Esophagus squamous epithelium (tissue), 5 donors: ENCODE data around the gene CGB2. TPM values are rescaled to one million over a fixed set of nuclear protein-coding genes. Genes with fewer than 3 reads are reported as not detected.
A peak's percentile ranks its signal among the peaks of the same experiment; 100 is the strongest.
"Not testable (repeated sequence)": the region's sequence is repeated elsewhere in the genome, so short reads cannot be mapped to it uniquely, and the experiment has no call there.

Experiments
- DNase-seq: peaks from one replicate; lab custom pipeline; 2025; lab: John Stamatoyannopoulos, UW
- H3K27ac ChIP-seq, 4 donors: fragments of 200-600 bp; sonication (generic); one replicate each; pipeline ENCODE4 v1.5.1; 2016 to 2019; ENCODE audit warnings: mild to moderate bottlenecking in 1 of 4
- H3K27me3 ChIP-seq, 4 donors: fragments of 200-600 bp; sonication (generic); 1 replicate in 3 of 4; 2 replicates in 1 of 4; pipeline versions ENCODE4 v1.5.1 to v1.6.0; 2017 to 2021; ENCODE audit warnings: antibody characterized with exemption in 1 of 4
- H3K36me3 ChIP-seq, 3 donors: fragments of 200-600 bp; sonication (generic); one replicate each; pipeline ENCODE4 v1.5.1; 2016 to 2019
- H3K4me1 ChIP-seq, 3 donors: fragments of 200-600 bp; sonication (generic); one replicate each; pipeline ENCODE4 v1.5.1; 2017 to 2019
- H3K4me3 ChIP-seq, 4 donors: fragments of 200-600 bp; sonication (generic); 1 replicate in 3 of 4; 2 replicates in 1 of 4; pipeline ENCODE4 v1.5.1; 2016 to 2019; ENCODE audit warnings: mild to moderate bottlenecking in 2 of 4, moderate library complexity in 1 of 4
- H3K9me3 ChIP-seq, 3 donors: fragments of 200-600 bp; sonication (generic); one replicate each; pipeline ENCODE4 v1.5.1; 2016 to 2019
- CTCF ChIP-seq, 6 experiments: fragments of 450-650 bp in 4 of 6; fragments of 200-600 bp in 2 of 6; sonication (generic) in 2 of 6; IDR thresholded peaks; one replicate each; pipeline ENCODE4 v1.5.1; 2016 to 2019; ENCODE audit warnings: antibody characterized with exemption in 6 of 6, mild to moderate bottlenecking in 4 of 6, moderate library complexity in 4 of 6
- POLR2A ChIP-seq, 4 donors: fragments of 450-650 bp; IDR thresholded peaks; one replicate each; pipeline ENCODE4 v1.6.1; 2017; ENCODE audit warnings: antibody characterized with exemption in 4 of 4, mild to moderate bottlenecking in 4 of 4, moderate library complexity in 3 of 4
- WGBS, 2 donors: methylation state at CpG; one replicate each; pipeline ENCODE4 v1.1.5; 2018; 5-methylcytosine and 5-hydroxymethylcytosine counted together
- intact Hi-C: fragments of 100-400 bp; cut with DNase I; formaldehyde crosslinking; loops from one replicate; pipeline ENCODE4 v1.15.0; 2022
- total RNA-seq, 4 donors: library from RNA; depleted of rRNA; stranded (reverse); fragments of >200 nt; gene quantifications; one replicate each; pipeline ENCODE4 v1.1.0, GENCODE V29; 2016
- donor health status: DM: yes; HTN: yes; CAD: no.

CGB2 gene
- total RNA-seq, 4 donors from 2014 or later = not detected

- no peak for DNase-seq
- no peak overlapping the region for H3K27ac ChIP-seq
- H3K27me3 ChIP-seq = peaks cover 0 to 38% (median 0%) of the 10 kb centered on the region in 4 donors
- intact Hi-C loops = no loop called here
- WGBS, 2 donors = 40 to 92% methylated on average over 2 to 11 of the region's 29 CpGs
- no peaks in the 10 kb centered on the region for H3K9me3 ChIP-seq
- H3K4me1 ChIP-seq = peaks cover 0 to 35% (median 20%) of the 10 kb centered on the region in 3 donors
- H3K36me3 ChIP-seq = peaks cover 4 to 57% (median 5%) of the 10 kb centered on the region in 3 donors
- no peak overlapping the region for H3K4me3 ChIP-seq
- TF ChIP-seq POLR2A (IDR thresholded peaks at IDR 0.05) (no peak), CTCF (IDR thresholded peaks at IDR 0.05) (no peak)
Observed at GRCh38 chr19:49016067-49016839, 15.4 kb upstream of the CGB2 start.

GRCh38 chr19:49017041-49017665, 14.5 kb upstream of the CGB2 start, which contains the start of gene LHB:
Gene LHB (minus strand): TSS chr19:49017091. CDS start chr19:49017081, 10 bp downstream.
- intact Hi-C loops = no loop called here
- 83% methylated on average over 6 of the region's 17 CpGs; no CpG with 5 or more reads in 1 of the 2 donors for WGBS, 2 donors
- no peak for DNase-seq
- H3K27me3 ChIP-seq = peaks cover 0 to 38% (median 0%) of the 10 kb centered on the region in 4 donors
- H3K4me1 ChIP-seq = peaks cover 0 to 35% (median 20%) of the 10 kb centered on the region in 3 donors
- peak within 1 kb of the TSS in 2 of 4 donors; percentile 5 to 23 for H3K27ac ChIP-seq
- TF ChIP-seq CTCF (IDR thresholded peaks at IDR 0.05) (no peak), POLR2A (IDR thresholded peaks at IDR 0.05) (no peak)
- peak within 1 kb of the TSS; percentile 21 to 68 (median 48) for H3K4me3 ChIP-seq
- H3K36me3 ChIP-seq = peaks cover 0 to 48% (median 5%) of the 10 kb centered on the region in 3 donors
- H3K9me3 ChIP-seq = no peaks in the 10 kb centered on the region

DNA sequence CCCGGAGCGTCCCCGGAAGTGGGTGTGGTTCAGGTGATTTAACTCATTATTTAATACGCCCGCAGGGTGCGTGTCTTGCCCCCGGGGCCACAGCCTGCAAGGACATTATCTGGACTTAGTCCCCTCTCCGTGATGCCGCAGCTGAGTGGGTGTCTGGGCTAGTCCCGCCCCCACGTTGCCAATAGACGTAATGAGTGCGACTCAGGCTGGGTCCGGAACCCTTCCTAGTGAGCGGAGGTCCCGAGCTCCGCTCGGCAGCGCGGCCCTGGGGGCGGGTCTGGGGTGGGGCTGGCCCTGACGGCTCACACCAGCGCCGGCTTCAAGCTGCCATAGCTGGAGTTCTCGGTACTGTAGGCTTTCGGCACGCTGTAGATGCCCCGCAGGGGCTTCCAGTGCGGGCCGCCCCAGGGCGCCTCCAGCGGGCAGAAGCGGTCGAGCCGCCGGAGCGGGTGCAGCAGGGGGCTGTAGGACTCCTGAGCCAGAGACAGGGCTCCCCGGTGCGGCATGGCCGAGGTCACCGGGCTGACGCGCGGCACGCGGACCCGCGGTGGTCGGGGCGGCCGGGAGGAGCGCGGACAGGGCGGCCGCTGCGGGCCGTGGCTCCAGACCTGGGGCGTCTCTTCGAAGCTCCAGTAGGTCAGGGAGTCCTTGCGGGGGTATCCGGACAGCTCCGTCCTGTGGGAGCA, 13.9 kb upstream of the CGB2 start:
- intact Hi-C loops = no loop called here

GRCh38 chr19:49018388-49019241, 13.1 kb upstream of the CGB2 start:
- H3K9me3 ChIP-seq, H3K27ac ChIP-seq, DNase-seq, intact Hi-C loops: not testable (repeated sequence)
- Histone ChIP-seq H3K27me3 (peaks cover 0 to 38% (median 0%) of the 10 kb centered on the region in 4 donors), H3K4me3 (peak overlapping the region; percentile 21 to 68 (median 48)), H3K4me1 (peaks cover 0 to 35% (median 20%) of the 10 kb centered on the region in 3 donors), H3K36me3 (peaks cover 0 to 33% (median 5%) of the 10 kb centered on the region in 3 donors)
- WGBS, 2 donors = 1 to 13% methylated on average over 25 to 27 of the region's 50 CpGs

More for the DNA sequence above, 13.9 kb upstream of the CGB2 start:
- Histone ChIP-seq H3K27ac (peak overlapping the region in 2 of 4 donors; percentile 5 to 23), H3K9me3 (no peaks in the 10 kb centered on the region), H3K4me1 (peaks cover 0 to 35% (median 20%) of the 10 kb centered on the region in 3 donors), H3K36me3 (peaks cover 0 to 41% (median 5%) of the 10 kb centered on the region in 3 donors), H3K27me3 (peaks cover 0 to 38% (median 0%) of the 10 kb centered on the region in 4 donors), H3K4me3 (peak overlapping the region; percentile 21 to 68 (median 48))
- no peak for DNase-seq
- WGBS, 2 donors = 0% methylated on average over 1 to 2 of the region's 62 CpGs
- TF ChIP-seq CTCF (IDR thresholded peaks at IDR 0.05) = peak in 4 of 6 experiments; percentile 26 to 47 (median 36)
- TF ChIP-seq POLR2A (IDR thresholded peaks at IDR 0.05) = no peak
